Stimulated activated CD8-positive, alpha-beta memory T cell treated with anti-CD3 and anti-CD28 coated beads, Interleukin-4, amount 100 ng/mL, for 48 hours (primary cell): Measurements from ENCODE around the gene GNA12.
"Not testable (repeated sequence)": the region's sequence is repeated elsewhere in the genome, so short reads cannot be mapped to it uniquely, and the experiment has no call there.

Source experiments
- DNase-seq: peaks from one replicate; pipeline ENCODE4 v3.0.0-alpha.2; 2020

GNA12 gene

DNA sequence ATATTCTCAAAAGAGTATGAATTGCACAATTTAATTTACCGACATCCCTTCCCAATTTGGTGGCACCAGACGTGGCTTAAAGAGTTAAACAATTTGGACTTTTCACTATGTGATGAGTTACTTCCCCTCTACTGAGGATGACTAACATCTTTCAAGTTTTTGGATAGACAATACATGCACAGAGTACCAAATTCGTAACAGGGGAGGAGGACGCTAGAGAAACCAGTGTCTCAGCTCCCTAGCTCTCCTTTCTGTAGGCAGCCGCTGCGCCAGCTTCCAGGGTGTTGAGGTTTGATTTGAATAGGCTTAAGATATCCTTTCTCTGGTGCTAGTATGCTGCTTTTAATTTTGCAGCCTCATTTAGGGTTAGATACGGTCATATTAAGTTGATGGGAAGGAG is 69.2 kb downstream of the GNA12 start:
- no peak for DNase-seq

- no peak for DNase-seq
Observed at GRCh38 chr7:2774280-2774679, 69.8 kb downstream of the GNA12 start.

DNA sequence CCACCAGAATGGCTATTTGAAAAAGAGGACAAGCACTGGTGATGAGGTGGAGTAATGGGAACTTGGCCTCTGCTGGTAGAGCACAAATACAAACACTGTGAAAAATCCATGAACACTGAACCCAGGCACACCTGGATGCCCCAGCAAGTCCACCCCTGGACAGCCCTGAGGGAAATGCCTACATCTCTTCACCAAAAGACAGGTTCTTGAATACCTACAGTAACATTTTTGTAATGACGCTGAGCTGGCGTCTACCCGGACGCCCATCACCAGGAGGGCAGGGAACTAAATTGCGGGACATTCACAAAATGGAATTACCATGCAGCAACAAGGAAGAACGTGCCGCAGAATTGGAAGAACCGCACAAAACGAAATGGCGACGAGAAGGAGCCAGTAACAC is 70.5 kb downstream of the GNA12 start:
- no peak for DNase-seq

DNA sequence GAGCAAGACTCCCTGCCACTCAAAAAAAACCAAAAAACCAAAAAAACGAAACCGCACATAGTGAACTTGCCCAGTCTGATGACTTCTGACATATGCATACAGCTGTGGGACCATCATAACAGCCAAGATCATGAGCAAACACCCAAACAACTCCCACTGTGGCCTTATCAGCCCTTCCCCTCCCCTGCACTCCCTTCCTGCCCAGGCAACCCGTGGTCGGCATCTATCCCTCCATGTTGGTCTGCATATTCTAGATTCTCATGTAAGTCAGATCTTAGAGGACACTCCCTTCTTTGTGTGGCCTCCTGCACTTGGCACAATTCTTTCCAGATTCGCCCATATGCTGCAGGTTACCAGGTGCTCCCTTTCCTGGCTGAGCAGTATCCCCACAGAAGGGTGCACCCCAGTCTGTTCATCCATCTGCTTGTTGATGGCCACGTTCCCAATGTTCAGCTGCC is 72.8 kb downstream of the GNA12 start:
- no peak for DNase-seq

- no peak for DNase-seq
Observed at GRCh38 chr7:2764621-2765020, 79.5 kb downstream of the GNA12 start.

GRCh38 chr7:2763597-2763996 is 80.5 kb downstream of the GNA12 start:
- DNase-seq, result no peak

DNA sequence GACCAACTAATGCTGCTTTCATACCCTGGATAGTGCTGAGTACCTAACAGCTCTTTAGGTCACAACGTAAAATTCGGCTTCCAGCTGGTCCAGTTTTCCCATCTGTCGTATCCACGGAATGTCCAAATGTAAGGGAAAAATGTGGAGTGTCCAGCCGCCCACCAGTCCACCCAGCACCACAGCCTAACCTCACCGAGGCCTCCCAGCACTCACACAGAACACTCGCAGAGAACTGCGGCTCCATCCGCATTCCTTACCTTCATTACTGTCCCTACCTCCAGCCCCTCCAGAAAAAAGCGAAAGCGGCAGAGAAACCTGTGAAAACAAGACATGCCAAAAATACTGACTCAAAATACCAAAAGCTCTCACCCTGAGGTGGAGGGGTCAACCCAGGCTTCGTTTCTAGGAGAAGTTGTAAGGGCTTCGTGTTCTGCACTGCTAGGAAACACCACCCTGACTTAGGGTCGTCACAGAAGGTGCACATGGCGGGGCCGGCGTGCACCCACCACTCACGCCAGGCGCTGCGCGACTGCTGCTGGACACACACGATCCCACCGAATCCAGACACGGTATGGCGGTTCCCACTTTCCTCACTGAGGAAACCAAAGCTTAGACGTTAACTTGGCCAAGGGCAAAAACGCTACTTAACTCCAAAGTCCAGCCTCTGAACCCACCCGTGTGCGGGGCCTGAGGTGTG is 82.2 kb downstream of the GNA12 start:
- no peak for DNase-seq

- no peak for DNase-seq
Observed at GRCh38 chr7:2761131-2761624, 82.9 kb downstream of the GNA12 start.

- peak; percentile 38 for DNase-seq
Observed at GRCh38 chr7:2760098-2760889, 83.8 kb downstream of the GNA12 start.

GRCh38 chr7:2759736-2760097 is 84.4 kb downstream of the GNA12 start:
- DNase-seq, result no peak

DNA sequence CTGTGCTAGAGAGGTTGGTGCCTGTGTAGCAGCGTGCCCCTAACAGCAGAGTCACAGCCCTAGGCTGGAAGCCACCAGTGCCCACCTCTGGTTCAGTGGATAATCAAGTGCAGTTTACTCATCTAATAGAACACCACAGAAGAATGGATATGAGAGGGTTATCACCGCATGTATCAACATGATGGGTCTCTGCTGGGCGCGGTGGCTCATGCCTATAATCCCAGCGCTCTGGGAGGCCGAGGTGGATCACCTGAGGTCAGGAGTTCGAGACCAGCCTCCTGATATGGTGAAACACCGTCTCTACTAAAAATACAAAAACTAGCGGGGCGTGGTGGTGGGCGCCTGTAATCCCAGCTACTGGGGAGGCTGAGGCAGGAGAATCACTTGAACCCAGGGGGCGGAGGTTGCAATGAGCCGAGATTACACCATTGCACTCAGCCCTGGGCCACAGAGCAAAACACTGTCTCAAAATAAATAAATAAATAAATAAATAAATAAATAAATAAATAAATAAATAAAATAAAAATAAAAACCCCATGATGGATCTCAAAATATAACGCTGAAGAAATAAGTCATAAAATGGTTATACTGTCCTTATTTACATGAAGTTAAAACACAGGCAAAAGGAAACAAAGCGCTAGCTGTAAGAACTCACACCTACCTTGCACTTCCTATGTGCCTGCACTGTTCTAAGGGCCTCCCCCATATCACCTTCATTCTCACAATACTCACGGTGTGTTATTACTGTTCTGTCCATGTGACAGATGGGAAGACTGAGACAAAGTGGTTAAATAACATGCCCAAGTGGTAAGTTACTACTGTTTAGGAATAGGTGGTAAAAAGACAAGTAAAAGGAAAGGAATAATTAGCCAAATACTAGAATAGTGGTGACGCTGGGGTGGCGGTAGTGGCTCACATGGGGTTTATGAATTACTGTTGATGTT is 85.2 kb downstream of the GNA12 start:
- no peak for DNase-seq

DNA sequence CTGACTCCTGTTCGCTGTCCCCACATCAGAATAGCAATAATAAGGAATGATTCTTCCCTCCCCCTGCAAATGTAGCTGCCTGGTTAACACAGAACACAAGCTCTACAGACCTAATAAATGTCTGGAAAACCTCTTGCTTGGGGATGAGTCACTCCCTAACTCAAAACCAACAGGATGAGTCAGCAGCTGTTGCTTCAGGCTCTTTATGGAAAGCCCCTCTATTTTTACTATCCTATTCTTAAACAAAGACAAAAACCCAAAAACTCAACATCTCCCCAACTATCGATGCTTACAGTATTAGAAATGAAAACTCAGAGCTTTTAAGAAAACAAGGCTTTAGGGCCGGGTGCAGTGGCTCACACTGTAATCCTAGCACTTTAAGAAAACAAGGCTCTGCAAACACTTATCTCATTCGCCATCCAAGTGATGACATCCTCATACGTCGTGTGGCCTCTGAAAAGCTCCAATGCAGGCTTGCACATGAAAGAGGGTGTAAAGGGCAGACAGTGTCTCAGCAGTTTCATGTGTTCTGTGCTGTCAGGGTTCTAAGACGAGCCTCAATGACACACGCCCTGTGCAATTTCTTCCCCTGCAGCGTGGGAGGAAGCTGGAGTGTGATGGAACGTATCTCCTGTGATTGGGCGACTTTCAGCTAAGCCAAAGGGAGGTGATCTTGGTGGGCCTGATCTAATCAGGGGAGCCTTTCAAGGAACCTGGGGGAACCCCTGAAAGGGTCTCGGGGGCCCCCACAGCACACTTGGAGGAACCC is 86.0 kb downstream of the GNA12 start:
- peak; percentile 83 for DNase-seq

- DNase-seq, result no peak
Observed at GRCh38 chr7:2757361-2757903, 86.7 kb downstream of the GNA12 start.

GRCh38 chr7:2755531-2755930 is 88.6 kb downstream of the GNA12 start:
- no peak for DNase-seq

- DNase-seq, result no peak
Observed at GRCh38 chr7:2754912-2755311, 89.2 kb downstream of the GNA12 start.

DNA sequence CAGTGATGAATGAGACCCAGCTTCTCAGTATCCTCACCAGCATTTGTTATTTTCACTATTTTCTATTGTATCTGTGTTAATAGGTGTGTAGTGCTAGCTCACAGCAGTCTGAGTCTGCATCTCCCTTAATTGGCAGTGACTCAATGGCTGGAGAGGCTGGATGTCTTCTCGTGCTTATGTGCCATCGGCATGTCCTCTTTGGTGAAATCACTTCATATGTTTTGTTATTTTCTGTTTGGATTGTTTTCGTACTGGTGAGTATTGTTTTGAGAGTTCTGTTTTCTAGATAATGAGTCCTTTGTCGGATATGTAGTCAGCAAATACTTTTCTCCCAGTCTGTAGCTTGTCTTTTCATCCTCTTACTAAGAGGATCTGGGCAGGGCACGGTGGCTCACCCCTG is 90.0 kb downstream of the GNA12 start:
- no peak for DNase-seq

DNA sequence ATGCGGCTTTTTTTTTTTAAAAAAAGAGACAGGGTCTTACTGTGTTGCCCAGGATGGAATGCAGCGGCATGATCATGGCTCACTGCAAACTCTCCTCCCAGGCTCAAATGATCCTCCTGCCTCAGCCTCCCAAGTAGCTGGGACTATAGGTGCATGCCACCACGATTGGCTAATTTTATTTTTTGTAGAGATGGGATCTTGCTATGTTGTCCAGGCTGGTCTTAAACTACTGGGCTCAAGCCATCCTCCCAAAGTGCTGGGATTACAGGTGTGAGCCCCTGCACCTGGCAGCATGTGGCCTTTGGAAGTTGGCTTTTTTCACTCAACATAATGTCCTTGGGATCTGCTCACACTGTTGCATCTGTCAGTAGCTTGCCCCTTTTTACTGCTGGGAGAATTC is 91.0 kb downstream of the GNA12 start:
- DNase-seq, result no peak

DNA sequence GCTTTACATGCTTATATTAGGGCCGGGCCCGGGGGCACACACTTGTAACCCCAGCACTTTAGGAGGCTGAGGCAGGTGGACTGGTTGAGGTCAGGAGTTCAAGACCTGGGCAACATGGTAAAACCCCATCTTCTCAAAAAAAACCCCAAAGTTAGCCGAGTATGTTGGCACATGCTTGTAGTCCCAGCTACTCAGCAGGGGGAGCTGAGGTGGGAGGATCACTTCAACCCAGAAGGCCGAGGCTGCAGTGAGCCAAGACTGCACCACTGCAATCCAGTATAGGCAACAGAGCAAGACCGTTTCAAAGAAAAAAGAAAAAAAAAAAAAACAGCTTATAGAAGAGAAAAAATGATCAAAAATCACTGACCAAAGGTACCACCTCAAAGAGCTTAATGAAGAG is 93.0 kb downstream of the GNA12 start:
- no peak for DNase-seq

DNA sequence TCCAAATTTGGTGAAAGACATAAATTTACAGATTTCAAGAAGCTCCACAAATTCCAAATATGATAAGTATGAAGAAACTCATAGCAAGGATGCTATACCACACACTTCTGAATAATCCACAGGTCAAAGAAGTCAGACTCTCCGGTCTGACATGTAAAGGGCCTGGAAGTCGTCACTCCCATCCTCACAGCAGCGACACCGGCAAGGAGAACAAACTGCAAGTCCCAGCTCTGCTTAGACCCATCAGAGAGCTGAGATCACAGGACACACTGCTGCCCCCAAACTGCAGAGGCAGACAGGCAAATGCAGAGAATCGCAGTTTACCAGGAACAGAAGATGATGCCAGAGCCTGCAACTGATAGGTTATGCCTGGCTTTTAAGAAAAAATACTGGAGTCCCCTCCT is 94.1 kb downstream of the GNA12 start:
- no peak for DNase-seq

- DNase-seq, result not testable (repeated sequence)
Observed at GRCh38 chr7:2748684-2749083, 95.4 kb downstream of the GNA12 start.

- DNase-seq, result not testable (repeated sequence)
Observed at GRCh38 chr7:2743523-2744185, 100.5 kb downstream of the GNA12 start.
